ENCODE measurements around the gene GPR84. TPM values are rescaled to one million over a fixed set of nuclear protein-coding genes. Genes with fewer than 3 reads are reported as not detected.

GPR84 gene
- total and polyA plus RNA-seq, 8 donors, result 0.46 to 1.4 (median 0.50) TPM; not detected in 5

DNA sequence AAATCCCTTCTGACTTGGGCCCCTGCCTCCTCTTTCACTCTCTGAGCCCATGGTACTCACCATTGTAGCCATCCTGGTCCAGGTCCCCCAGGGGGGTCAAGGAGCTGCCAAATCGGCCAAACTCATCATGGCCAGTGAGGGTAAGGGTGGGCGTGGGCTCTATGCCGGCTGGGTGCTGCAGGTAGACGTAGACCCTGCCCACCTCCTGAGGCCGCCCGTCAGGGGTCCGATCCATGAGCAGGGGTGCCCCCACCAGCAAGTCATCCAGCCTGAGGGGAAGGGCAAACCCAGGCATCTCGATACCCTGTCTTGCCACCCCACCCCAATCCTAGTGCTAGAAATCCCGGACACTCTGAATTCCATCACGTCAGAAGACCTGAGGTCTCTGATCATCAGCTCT, 40.8 kb upstream of the GPR84 start:
- no peak for DNase-seq
- Histone ChIP-seq H3K4me1 (peaks cover 0 to 28% (median 0%) of the 10 kb centered on the region in 4 donors), H3K4me3 (no peak overlapping the region), H3K36me3 (peaks cover 79 to 100% (median 100%) of the 10 kb centered on the region in 4 donors), H3K9me3 (no peaks in the 10 kb centered on the region), H3K27me3 (no peaks in the 10 kb centered on the region), H3K27ac (peak overlapping the region in 2 of 5 donors; percentile 1 to 39)
- TF ChIP-seq POLR2AphosphoS5 (IDR thresholded peaks at IDR 0.05), result peak in 1 of 3 donors; percentile 6
- TF ChIP-seq, protein P1, sequence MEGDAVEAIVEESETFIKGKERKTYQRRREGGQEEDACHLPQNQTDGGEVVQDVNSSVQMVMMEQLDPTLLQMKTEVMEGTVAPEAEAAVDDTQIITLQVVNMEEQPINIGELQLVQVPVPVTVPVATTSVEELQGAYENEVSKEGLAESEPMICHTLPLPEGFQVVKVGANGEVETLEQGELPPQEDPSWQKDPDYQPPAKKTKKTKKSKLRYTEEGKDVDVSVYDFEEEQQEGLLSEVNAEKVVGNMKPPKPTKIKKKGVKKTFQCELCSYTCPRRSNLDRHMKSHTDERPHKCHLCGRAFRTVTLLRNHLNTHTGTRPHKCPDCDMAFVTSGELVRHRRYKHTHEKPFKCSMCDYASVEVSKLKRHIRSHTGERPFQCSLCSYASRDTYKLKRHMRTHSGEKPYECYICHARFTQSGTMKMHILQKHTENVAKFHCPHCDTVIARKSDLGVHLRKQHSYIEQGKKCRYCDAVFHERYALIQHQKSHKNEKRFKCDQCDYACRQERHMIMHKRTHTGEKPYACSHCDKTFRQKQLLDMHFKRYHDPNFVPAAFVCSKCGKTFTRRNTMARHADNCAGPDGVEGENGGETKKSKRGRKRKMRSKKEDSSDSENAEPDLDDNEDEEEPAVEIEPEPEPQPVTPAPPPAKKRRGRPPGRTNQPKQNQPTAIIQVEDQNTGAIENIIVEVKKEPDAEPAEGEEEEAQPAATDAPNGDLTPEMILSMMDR (IDR thresholded peaks at IDR 0.05), result no peak
- 78 to 90% (median 88%) methylated on average over 2 to 10 of the region's 10 CpGs for WGBS, 5 donors
- intact Hi-C loops (cut with DNase I; ENCODE audit: low total_unique reads), result no loop called here

DNA sequence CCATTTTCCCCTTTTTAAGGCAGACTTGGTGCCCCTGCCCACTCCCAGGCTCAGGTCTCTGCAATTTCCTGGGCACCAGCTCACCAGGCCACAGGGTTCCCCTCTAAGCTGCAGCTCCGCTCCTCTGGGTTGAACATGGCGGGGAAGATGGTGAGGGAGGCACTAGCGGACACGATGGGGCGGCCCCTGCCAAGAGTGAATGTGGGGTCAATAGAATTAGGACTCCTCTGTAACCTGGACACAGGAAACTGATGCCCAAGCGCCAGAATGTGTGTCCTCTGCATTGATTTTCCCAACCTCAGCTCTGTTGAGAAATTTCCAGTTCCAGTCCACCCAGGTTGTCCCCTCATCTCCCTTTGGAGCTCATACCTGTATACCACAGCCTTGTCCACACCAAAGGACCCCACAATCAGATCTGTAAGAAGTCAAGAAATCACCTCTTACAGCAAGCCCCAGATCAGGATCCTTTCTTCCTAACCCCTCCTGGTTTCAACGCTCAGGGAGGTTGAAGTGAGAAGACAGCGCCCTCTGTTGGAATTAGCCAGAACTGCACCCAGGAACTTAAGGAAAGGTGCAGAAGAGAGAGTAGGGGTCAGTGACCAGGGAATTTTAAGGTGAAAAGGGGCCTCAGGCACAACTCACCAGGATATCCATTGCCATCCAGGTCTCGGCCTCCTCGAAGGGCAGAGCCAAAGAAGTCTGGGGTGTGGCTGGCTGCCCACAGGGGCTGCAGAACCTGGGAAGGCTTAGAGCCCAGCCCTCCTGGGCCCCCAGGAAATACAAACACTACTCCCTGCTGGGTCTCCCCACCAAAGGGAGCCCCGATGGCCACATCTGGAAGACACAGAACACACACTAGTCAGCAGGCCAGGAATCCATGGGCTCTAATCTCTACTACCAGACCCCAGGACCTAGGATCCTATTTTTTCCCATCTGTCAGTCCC, 40.0 kb upstream of the GPR84 start:
- 59 to 63% (median 60%) methylated on average over 11 of the region's 11 CpGs for WGBS, 5 donors
- peak; percentile 68 to 73 for DNase-seq
- TF ChIP-seq, protein P1 (IDR thresholded peaks at IDR 0.05), result peak in 5 of 7 experiments; percentile 63 to 96 (median 90)
- no peak for TF ChIP-seq POLR2A (IDR thresholded peaks at IDR 0.05)
- TF ChIP-seq EP300 (IDR thresholded peaks at IDR 0.05), result no peak
- peak in 1 of 3 donors; percentile 16 for TF ChIP-seq POLR2AphosphoS5 (IDR thresholded peaks at IDR 0.05)
- intact Hi-C loops (cut with DNase I; ENCODE audit: low total_unique reads), result loop anchor here (5.0 kb wide), 1 partner anchor 33 kb away; no protein-coding TSS in a partner anchor
- H3K27ac ChIP-seq, result peak overlapping the region in 3 of 5 donors; percentile 5 to 40 (median 38)
- H3K27me3 ChIP-seq, result no peaks in the 10 kb centered on the region
- H3K4me1 ChIP-seq, result peaks cover 0 to 20% (median 0%) of the 10 kb centered on the region in 4 donors
- peaks cover 76 to 100% (median 100%) of the 10 kb centered on the region in 4 donors for H3K36me3 ChIP-seq
- no peak overlapping the region for H3K4me3 ChIP-seq
- no peaks in the 10 kb centered on the region for H3K9me3 ChIP-seq

DNA sequence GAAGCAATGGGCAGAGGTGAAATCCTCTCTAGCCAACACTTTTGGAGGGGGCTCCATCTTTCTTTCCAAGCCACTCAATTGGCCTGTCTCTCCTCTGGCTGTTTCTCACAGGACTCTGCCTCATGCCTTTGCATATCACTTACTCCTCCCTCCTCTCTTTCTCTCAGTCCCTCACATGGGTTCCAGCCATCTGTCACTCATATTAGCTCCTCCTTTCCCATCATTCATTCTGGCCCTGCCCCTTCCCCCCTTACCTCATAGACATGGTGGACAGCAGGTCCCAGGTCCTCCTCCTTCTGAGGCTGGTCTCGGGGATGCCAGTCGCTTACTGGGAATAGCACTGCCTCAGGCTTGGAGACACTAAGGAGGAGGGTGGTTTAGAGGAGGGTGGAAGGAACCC, 36.8 kb upstream of the GPR84 start:
- intact Hi-C loops (cut with DNase I; ENCODE audit: low total_unique reads), result loop anchor here (5.0 kb wide), 1 partner anchor 36 kb away; no protein-coding TSS in a partner anchor
- Histone ChIP-seq H3K27me3 (no peaks in the 10 kb centered on the region), H3K4me1 (peaks cover 0 to 4% (median 0%) of the 10 kb centered on the region in 4 donors), H3K27ac (no peak overlapping the region), H3K9me3 (no peaks in the 10 kb centered on the region), H3K36me3 (peaks cover 82 to 100% (median 100%) of the 10 kb centered on the region in 4 donors), H3K4me3 (no peak overlapping the region)
- DNase-seq, result no peak
- TF ChIP-seq EP300 (IDR thresholded peaks at IDR 0.05) (no peak), POLR2A (IDR thresholded peaks at IDR 0.05) (no peak), POLR2AphosphoS5 (IDR thresholded peaks at IDR 0.05) (no peak)
- TF ChIP-seq, protein P1 (IDR thresholded peaks at IDR 0.05), result no peak
- WGBS, 5 donors, result 84 to 100% (median 95%) methylated on average over 2 of the region's 2 CpGs

DNA sequence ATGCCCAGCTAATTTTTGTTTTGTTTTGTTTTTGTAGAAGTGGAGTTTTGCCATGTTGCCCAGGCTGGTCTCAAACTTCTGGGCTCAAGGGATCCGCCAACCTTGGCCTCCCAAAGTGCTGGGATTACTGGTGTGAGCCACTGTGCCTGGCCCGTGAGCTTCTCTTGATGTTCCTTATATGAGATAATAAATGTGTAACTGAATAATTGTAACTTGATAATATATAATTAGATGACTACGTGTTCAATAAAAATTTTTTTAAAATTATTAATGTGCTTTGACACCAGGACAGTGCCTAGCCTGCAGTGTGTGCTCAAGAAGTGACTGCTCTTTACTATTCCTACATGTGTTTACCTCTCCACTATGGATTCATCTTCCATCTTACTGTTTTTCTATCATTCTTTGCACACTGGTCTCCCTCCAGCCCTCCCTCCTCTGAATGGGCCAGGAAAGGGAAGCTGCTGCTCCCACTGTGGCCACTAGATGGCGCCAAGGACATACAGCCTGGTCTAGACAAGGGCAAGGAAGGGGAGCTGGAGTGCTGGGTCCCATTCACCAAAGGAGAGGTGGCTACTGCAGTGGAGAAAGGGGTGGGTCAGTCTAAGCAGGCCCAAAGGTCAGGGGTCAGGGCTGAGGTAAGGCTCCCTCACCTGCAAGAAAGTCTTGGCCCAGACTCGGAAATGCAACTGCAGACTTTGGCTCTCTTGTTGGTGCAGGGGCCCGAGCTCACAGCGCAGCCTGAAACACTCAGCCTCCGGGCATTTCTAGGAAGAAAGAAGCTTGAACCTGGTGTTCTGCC, 34.9 kb upstream of the GPR84 start:
- no peaks in the 10 kb centered on the region for H3K27me3 ChIP-seq
- no peaks in the 10 kb centered on the region for H3K9me3 ChIP-seq
- WGBS, 5 donors, result 54 to 71% (median 67%) methylated on average over 6 to 8 of the region's 8 CpGs
- intact Hi-C loops (cut with DNase I; ENCODE audit: low total_unique reads), result no loop called here
- H3K36me3 ChIP-seq, result peaks cover 78 to 100% (median 100%) of the 10 kb centered on the region in 4 donors
- no peak overlapping the region for H3K27ac ChIP-seq
- no peak overlapping the region for H3K4me3 ChIP-seq
- TF ChIP-seq EP300 (IDR thresholded peaks at IDR 0.05) (no peak), POLR2A (IDR thresholded peaks at IDR 0.05) (no peak), POLR2AphosphoS5 (IDR thresholded peaks at IDR 0.05) (peak in 2 of 3 donors; percentile 39 to 82)
- TF ChIP-seq, protein P1 (IDR thresholded peaks at IDR 0.05), result peak in 5 of 7 experiments; percentile 93 to 98 (median 95)
- peak; percentile 87 to 95 for DNase-seq
- H3K4me1 ChIP-seq, result peaks cover 0 to 6% (median 0%) of the 10 kb centered on the region in 4 donors
